MM.1S (cell line): ENCODE results near the gene FDX1.

Experiments used
- DNase-seq: peaks from one replicate; pipeline ENCODE4 v3.0.0-alpha.2; 2015
- H2AFZ ChIP-seq: fragments of 300-600 bp; sonication (generic); 2 replicates; pipeline ENCODE4 v1.6.0; 2016; ENCODE audit warnings: antibody characterized with exemption, low read length
- H3F3A ChIP-seq: fragments of 300-600 bp; sonication (generic); 2 replicates; pipeline ENCODE4 v1.6.1; 2016; ENCODE audit warnings: mild to moderate bottlenecking, antibody characterized with exemption, low read length, moderate library complexity, mixed read lengths; ENCODE audit not compliant: insufficient read depth
- H3K27ac ChIP-seq: fragments of 300-600 bp; sonication (generic); 2 replicates; pipeline ENCODE4 v1.5.1; 2016; ENCODE audit warnings: mild to moderate bottlenecking, low read length
- H3K27me3 ChIP-seq: fragments of 300-600 bp; sonication (generic); replicated peaks from 2 replicates; pipeline ENCODE4 v1.6.0; 2016; ENCODE audit warnings: low read length; ENCODE audit not compliant: insufficient read depth
- H3K36me3 ChIP-seq: fragments of 300-600 bp; sonication (generic); replicated peaks from 2 replicates; pipeline ENCODE4 v1.6.1; 2016; ENCODE audit warnings: mild to moderate bottlenecking, low read length, mixed read lengths; ENCODE audit not compliant: insufficient read depth
- H3K4me1 ChIP-seq: fragments of 300-600 bp; sonication (generic); 2 replicates; pipeline ENCODE4 v1.6.1; 2016; ENCODE audit warnings: low read length, mixed read lengths
- H3K4me2 ChIP-seq: fragments of 300-600 bp; sonication (generic); 2 replicates; pipeline ENCODE4 v1.6.0; 2016; ENCODE audit warnings: low read depth, low read length
- H3K4me3 ChIP-seq: fragments of 300-600 bp; sonication (generic); 2 replicates; pipeline ENCODE4 v1.5.1; 2016; ENCODE audit warnings: low read length, mixed read lengths
- H3K79me2 ChIP-seq: fragments of 300-600 bp; sonication (generic); 2 replicates; pipeline ENCODE4 v1.6.1; 2016; ENCODE audit warnings: mixed run types, low read length, mixed read lengths
- H3K9ac ChIP-seq: fragments of 300-600 bp; sonication (generic); 2 replicates; pipeline ENCODE4 v1.6.1; 2016; ENCODE audit warnings: low read length, mixed read lengths
- H3K9me2 ChIP-seq: fragments of 300-600 bp; sonication (generic); replicated peaks from 2 replicates; pipeline ENCODE4 v1.6.1; 2016; ENCODE audit warnings: mild to moderate bottlenecking, low read length, mixed read lengths; ENCODE audit not compliant: insufficient read depth
- H3K9me3 ChIP-seq: fragments of 300-600 bp; sonication (generic); replicated peaks from 2 replicates; pipeline ENCODE4 v1.6.1; 2016; ENCODE audit warnings: mild to moderate bottlenecking, low read length, mixed read lengths; ENCODE audit not compliant: insufficient read depth
- H4K20me1 ChIP-seq: fragments of 300-600 bp; sonication (generic); 2 replicates; pipeline ENCODE4 v1.6.1; 2016; ENCODE audit warnings: mild to moderate bottlenecking, low read length, moderate library complexity, mixed read lengths; ENCODE audit not compliant: insufficient read depth
- EZH2 ChIP-seq: fragments of 300-600 bp; sonication (generic); optimal IDR thresholded peaks from 2 replicates; pipeline ENCODE3; 2017; ENCODE audit warnings: low read depth, mild to moderate bottlenecking, antibody characterized with exemption, low read length, mixed read lengths
- EZH2phosphoT487 ChIP-seq: fragments of 300-600 bp; sonication (generic); IDR thresholded peaks from 2 replicates; pipeline ENCODE4 v1.6.1; 2018; ENCODE audit warnings: antibody characterized with exemption, low read length
- TF ChIP-seq, protein P1 (sequence below): fragments of 300-600 bp; sonication (generic); IDR thresholded peaks from 2 replicates; pipeline ENCODE4 v1.5.1; 2016; ENCODE audit warnings: antibody characterized with exemption, low read length, mixed read lengths

Gene FDX1

DNA sequence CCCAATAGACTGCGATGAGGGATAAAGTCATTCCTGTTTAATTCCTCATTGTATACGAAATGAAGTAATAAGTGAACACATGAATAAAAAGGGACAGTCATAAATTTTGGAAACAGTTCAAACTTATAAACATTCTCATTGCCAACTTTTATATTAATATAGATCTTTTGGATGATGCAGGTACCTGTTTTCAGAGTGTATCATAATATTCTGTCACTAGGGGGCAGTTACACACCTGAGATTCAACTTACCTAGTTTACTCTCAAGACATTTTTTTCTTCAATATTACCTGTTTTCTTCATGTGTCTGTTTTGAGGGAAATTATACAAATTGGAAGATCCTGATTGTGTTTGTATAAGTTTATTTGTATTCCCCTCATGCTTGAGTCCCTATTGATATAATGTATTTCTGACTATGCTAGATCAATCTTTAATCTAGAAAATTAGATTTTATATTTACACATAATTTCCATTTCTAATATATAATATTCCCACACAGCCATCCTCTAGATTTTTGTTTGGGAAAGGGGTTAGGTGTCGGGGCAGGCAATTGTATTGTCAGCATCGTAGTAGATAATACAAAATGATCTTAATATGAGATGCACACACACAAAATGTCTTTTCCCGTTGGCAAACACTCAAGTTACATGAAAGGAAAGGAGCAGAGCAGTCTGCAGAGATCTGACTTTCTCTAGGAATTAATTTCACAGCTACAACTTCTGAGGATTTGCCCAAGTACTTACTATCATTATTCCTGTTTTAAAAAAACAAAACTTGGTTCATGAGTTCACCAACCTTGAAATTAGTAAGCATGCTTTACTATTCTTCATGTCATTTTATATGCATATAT, 18.4 kb downstream of the FDX1 start:
- Histone ChIP-seq H3K36me3 (no peaks in the 10 kb centered on the region), H3K9ac (no peak overlapping the region), H3K4me3 (no peak overlapping the region), H3K4me1 (0 out of 2 replicates have a peak, but pooled peaks cover 6% of the 10 kb centered on the region), H3K27me3 (no peaks in the 10 kb centered on the region), H3K4me2 (no peak overlapping the region), H3K9me2 (no peaks in the 10 kb centered on the region), H3K27ac (no peak overlapping the region), H3F3A (no peaks in the 10 kb centered on the region), H2AFZ (no peak overlapping the region), H4K20me1 (no peaks in the 10 kb centered on the region), H3K9me3 (no peaks in the 10 kb centered on the region), H3K79me2 (peaks cover 24% of the 10 kb centered on the region)
- peak; percentile 36 for DNase-seq
- TF ChIP-seq, protein P1, sequence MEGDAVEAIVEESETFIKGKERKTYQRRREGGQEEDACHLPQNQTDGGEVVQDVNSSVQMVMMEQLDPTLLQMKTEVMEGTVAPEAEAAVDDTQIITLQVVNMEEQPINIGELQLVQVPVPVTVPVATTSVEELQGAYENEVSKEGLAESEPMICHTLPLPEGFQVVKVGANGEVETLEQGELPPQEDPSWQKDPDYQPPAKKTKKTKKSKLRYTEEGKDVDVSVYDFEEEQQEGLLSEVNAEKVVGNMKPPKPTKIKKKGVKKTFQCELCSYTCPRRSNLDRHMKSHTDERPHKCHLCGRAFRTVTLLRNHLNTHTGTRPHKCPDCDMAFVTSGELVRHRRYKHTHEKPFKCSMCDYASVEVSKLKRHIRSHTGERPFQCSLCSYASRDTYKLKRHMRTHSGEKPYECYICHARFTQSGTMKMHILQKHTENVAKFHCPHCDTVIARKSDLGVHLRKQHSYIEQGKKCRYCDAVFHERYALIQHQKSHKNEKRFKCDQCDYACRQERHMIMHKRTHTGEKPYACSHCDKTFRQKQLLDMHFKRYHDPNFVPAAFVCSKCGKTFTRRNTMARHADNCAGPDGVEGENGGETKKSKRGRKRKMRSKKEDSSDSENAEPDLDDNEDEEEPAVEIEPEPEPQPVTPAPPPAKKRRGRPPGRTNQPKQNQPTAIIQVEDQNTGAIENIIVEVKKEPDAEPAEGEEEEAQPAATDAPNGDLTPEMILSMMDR: peak; percentile 62
- no peak for TF ChIP-seq EZH2

DNA sequence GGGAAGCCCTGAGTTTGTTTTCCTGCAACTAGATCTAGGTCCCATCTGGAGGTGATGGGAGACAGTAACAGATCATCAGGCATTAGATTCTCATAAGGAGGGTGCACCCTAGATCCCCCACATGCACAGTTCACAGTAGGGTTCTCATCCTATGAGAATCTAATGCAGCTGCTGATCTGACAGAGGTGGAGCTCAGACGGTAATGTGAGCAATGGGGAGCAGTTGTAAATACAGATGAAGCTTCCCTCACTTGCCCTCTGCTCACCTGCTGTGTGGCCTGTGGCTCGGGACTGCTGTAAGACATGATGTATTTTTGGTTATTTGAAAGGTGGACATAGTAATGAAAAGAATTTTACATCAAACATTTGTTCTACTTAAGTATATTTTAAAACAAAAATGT, 20.5 kb downstream of the FDX1 start:
- 0 out of 2 replicates have a peak, but pooled peaks cover 6% of the 10 kb centered on the region for H3K4me1 ChIP-seq
- no peak overlapping the region for H3K27ac ChIP-seq
- no peaks in the 10 kb centered on the region for H3K27me3 ChIP-seq
- H3K36me3 ChIP-seq: no peaks in the 10 kb centered on the region
- H3F3A ChIP-seq: no peaks in the 10 kb centered on the region
- H4K20me1 ChIP-seq: no peaks in the 10 kb centered on the region
- H3K9me3 ChIP-seq: no peaks in the 10 kb centered on the region
- H3K4me2 ChIP-seq: no peak overlapping the region
- H2AFZ ChIP-seq: no peak overlapping the region
- no peaks in the 10 kb centered on the region for H3K9me2 ChIP-seq
- DNase-seq: no peak
- no peak overlapping the region for H3K4me3 ChIP-seq
- H3K9ac ChIP-seq: no peak overlapping the region
- TF ChIP-seq EZH2: no peak
- TF ChIP-seq, protein P1: no peak
- no peak for TF ChIP-seq EZH2phosphoT487
- peaks cover 16% of the 10 kb centered on the region; the same call in 1 of the 2 replicates for H3K79me2 ChIP-seq

DNA sequence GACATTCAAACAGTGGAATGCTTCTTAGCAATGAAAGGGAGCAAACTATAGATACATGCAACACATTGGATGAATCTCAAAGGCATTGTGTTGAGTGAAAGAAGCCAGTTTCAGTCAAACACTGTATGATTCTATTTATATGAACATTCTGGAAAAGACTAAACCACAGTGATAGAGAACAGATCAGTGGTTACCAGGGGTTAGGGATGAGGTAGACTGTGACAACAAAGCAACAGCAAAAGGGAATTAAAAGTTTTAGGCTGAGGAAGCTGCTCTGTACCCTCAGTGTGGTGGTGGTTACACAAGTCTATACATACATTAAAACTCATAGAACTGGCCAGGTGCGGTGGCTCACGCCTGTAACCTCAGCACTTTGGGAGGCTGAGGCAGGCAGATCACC, 23.0 kb downstream of the FDX1 start:
- Histone ChIP-seq H2AFZ (no peak overlapping the region), H3K36me3 (no peaks in the 10 kb centered on the region), H3K9ac (no peak overlapping the region), H3K79me2 (peaks cover 9% of the 10 kb centered on the region; the same call in 1 of the 2 replicates), H3K9me2 (no peaks in the 10 kb centered on the region), H3K4me1 (0 out of 2 replicates have a peak, but pooled peaks cover 6% of the 10 kb centered on the region), H3K27ac (no peak overlapping the region), H3K4me3 (no peak overlapping the region), H3K27me3 (no peaks in the 10 kb centered on the region), H3F3A (no peaks in the 10 kb centered on the region), H4K20me1 (no peaks in the 10 kb centered on the region), H3K9me3 (no peaks in the 10 kb centered on the region), H3K4me2 (no peak overlapping the region)
- DNase-seq: no peak
- TF ChIP-seq EZH2phosphoT487 (no peak), EZH2 (no peak)
- TF ChIP-seq, protein P1: no peak
